ENCODE measurements around the gene WNT7A.

The WNT7A gene

GRCh38 chr3:13834258-13835035 is 45.4 kb downstream of the WNT7A start:
- TF ChIP-seq CTCF (IDR thresholded peaks at IDR 0.05; ENCODE audit: poor library complexity, severe bottlenecking) = no peak

GRCh38 chr3:13833506-13834257 is 46.2 kb downstream of the WNT7A start:
- Histone ChIP-seq H3K4me1 (ENCODE audit: insufficient read depth, poor library complexity, severe bottlenecking) (peaks cover 12% of the 10 kb centered on the region), H3K9me3 (ENCODE audit: severe bottlenecking) (no peaks in the 10 kb centered on the region), H3K4me3 (ENCODE audit: severe bottlenecking) (no peak overlapping the region), H3K27me3 (ENCODE audit: insufficient read depth, poor library complexity, severe bottlenecking) (no peaks in the 10 kb centered on the region), H3K36me3 (ENCODE audit: low read depth) (peaks cover 6% of the 10 kb centered on the region; the same call in 1 of the 2 replicates), H3K27ac (ENCODE audit: poor library complexity, severe bottlenecking) (peak overlapping the region; percentile 22)
- DNase-seq (ENCODE audit: low spot score) = no peak
- no peak for TF ChIP-seq CTCF (IDR thresholded peaks at IDR 0.05; ENCODE audit: poor library complexity, severe bottlenecking)
- no peak for ATAC-seq (ENCODE audit: low read depth)

More at GRCh38 chr3:13834258-13835035, 45.4 kb downstream of the WNT7A start:
- no peak overlapping the region for H3K4me3 ChIP-seq (ENCODE audit: severe bottlenecking)
- H3K27ac ChIP-seq (ENCODE audit: poor library complexity, severe bottlenecking) = peak overlapping the region; percentile 22
- no peak for ATAC-seq (ENCODE audit: low read depth)
- DNase-seq (ENCODE audit: low spot score) = no peak
- H3K9me3 ChIP-seq (ENCODE audit: severe bottlenecking) = no peaks in the 10 kb centered on the region
- peaks cover 6% of the 10 kb centered on the region; the same call in 1 of the 2 replicates for H3K36me3 ChIP-seq (ENCODE audit: low read depth)
- H3K27me3 ChIP-seq (ENCODE audit: insufficient read depth, poor library complexity, severe bottlenecking) = no peaks in the 10 kb centered on the region
- H3K4me1 ChIP-seq (ENCODE audit: insufficient read depth, poor library complexity, severe bottlenecking) = peaks cover 17% of the 10 kb centered on the region

DNA sequence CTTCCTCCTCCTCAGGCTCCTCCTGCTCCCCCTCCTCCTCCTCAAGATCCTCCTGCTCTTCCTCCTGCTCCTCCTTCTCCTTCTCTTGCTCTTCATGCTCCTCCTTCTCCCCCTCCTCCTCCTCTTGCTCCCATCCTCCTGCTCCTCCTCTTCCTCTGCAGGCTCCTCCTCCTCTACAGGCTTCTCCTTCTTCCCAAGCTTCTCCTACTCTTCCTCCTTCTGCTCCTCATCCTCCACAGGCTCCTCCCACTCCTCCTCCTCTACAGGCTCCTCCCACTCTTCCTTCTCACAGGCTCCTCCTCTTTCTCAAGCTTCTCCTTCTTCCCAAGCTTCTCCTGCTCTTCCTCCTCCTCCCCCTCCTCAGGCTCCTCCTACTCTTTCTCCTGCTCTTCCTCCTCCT is 47.7 kb downstream of the WNT7A start:
- TF ChIP-seq CTCF (IDR thresholded peaks at IDR 0.05; ENCODE audit: poor library complexity, severe bottlenecking) = no peak
- no peak for ATAC-seq (ENCODE audit: low read depth)
- Histone ChIP-seq H3K9me3 (ENCODE audit: severe bottlenecking) (no peaks in the 10 kb centered on the region), H3K27ac (ENCODE audit: poor library complexity, severe bottlenecking) (peak overlapping the region; percentile 22), H3K27me3 (ENCODE audit: insufficient read depth, poor library complexity, severe bottlenecking) (no peaks in the 10 kb centered on the region), H3K4me3 (ENCODE audit: severe bottlenecking) (no peak overlapping the region), H3K4me1 (ENCODE audit: insufficient read depth, poor library complexity, severe bottlenecking) (peaks cover 21% of the 10 kb centered on the region), H3K36me3 (ENCODE audit: low read depth) (peaks cover 6% of the 10 kb centered on the region; the same call in 1 of the 2 replicates)
- no peak for DNase-seq (ENCODE audit: low spot score)

DNA sequence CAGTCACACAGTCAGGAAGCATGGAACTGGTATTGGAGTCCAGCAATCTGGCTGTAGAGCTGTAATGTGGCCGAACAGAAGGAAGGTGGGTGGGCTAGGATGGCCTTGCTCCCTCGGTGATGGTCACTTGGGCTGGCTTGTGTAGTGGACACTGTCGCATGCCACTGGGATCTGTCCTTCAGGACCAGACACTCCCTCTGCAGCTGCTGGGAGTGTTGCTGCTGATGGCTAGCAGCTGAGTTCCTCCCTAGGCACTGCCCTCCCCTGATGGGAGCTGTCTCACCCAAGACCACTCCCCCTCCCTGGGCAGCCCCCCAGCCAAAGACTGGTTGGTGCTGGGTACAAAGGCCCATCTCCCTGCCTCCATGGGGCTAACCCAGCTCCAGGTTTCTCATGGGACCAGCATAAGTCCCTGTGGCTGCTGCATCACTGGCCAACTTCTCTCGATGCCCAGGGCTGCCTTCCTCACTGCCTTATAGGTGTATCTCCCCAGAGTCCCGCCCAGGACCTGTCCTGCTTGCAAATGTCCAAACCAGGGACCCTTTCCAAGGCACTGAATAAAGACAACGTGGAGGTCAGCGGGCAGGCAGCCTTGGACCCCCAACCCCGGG is 48.4 kb downstream of the WNT7A start:
- TF ChIP-seq CTCF (IDR thresholded peaks at IDR 0.05; ENCODE audit: poor library complexity, severe bottlenecking) = no peak
- Histone ChIP-seq H3K27me3 (ENCODE audit: insufficient read depth, poor library complexity, severe bottlenecking) (no peaks in the 10 kb centered on the region), H3K4me3 (ENCODE audit: severe bottlenecking) (no peak overlapping the region), H3K9me3 (ENCODE audit: severe bottlenecking) (no peaks in the 10 kb centered on the region), H3K36me3 (ENCODE audit: low read depth) (peaks cover 6% of the 10 kb centered on the region; the same call in 1 of the 2 replicates), H3K4me1 (ENCODE audit: insufficient read depth, poor library complexity, severe bottlenecking) (peaks cover 21% of the 10 kb centered on the region), H3K27ac (ENCODE audit: poor library complexity, severe bottlenecking) (no peak overlapping the region)
- DNase-seq (ENCODE audit: low spot score) (no peak), ATAC-seq (ENCODE audit: low read depth) (no peak)
